ENCODE data around the gene DMGDH. TPM values are rescaled to one million over a fixed set of nuclear protein-coding genes. Genes with fewer than 3 reads are reported as not detected.
A peak's percentile ranks its signal among the peaks of the same experiment; 100 is the strongest.

The DMGDH gene
- total RNA-seq, 1 donor from 2014 or later, result 0.60 TPM

DNA sequence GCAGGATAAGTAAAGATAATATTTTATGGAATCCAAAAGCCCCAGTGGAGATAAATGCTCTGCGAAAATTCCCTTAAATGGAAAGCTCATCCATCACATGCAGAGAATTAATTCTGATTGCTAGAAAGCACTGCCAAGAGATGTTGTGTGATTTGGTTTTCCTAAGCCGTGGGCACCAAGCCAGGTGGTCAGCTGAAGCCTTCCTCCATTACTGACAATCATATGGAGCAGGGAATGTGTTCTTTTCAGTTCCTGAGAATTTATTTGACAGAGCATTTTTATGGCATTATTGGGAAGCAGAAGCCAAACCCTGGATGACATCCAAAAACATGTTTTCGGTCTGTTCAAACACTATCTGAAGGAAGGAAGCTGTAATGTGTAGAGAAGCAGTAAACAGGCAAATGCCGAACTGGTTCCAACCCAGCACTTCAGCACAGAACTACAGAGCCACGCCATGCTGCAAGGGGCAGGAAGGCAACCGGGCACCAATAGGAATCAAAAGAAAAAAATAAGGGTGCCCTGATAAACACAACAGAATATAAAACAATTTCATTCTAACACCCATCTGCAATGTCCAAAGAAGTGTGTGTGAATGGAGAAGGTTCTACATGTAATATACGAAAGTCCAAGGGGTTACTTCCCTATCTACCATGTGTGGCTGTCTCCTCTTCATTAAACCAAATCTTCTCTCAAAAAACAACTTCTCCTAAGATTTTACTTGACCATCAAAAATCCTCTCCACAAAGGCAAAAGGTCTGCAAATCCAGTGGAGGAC lies 96.6 kb downstream of the DMGDH start:
- ATAC-seq, result no peak

GRCh38 chr5:78971998-78972397 lies 97.5 kb downstream of the DMGDH start:
- ATAC-seq, result no peak

DNA sequence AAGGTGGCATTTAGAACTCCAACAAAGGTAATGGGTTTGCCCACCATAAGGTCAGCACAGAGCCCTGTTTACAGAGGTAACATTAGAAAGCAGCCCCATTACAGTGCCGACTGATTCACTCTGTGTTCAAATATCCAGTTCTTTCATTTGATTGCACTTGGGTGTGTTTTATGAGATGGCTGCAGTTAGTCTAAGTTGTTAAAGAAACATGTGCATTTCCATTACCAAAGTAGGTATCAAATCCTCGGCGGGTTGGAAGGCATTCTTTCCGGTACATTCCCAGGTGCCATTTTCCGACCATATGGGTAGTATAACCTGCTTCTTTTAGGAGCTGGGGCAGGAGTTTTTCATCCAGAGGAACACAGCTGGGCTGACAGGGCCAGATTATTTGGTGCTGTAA lies 100.7 kb downstream of the DMGDH start:
- ATAC-seq, result no peak

GRCh38 chr5:78964889-78965288 lies 104.6 kb downstream of the DMGDH start:
- peak; percentile 57 for ATAC-seq

GRCh38 chr5:78961743-78962142 lies 107.7 kb downstream of the DMGDH start:
- ATAC-seq, result no peak

DNA sequence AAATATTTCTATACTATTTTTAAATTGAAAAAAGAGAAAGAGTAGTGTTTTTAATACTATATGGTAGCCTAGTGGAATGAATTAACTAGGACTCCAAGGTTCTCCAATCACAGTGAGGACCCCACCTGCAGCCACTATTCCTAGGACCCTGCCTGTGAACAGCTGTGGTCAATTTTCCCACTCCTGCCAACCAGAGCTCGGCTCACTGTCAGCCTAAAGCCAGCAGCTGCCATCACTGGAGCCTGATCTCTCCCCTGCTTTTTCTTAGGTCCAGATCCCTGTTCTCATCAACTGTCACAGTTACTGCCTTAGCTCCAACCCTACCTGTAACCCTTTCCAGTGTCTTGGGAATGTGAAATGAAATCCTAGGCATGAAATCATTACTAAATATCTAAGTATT lies 109.7 kb downstream of the DMGDH start:
- no peak for ATAC-seq

- no peak for ATAC-seq
Measured at GRCh38 chr5:78958672-78959445, 110.6 kb downstream of the DMGDH start.

GRCh38 chr5:78956901-78957300 lies 112.6 kb downstream of the DMGDH start:
- ATAC-seq, result no peak

DNA sequence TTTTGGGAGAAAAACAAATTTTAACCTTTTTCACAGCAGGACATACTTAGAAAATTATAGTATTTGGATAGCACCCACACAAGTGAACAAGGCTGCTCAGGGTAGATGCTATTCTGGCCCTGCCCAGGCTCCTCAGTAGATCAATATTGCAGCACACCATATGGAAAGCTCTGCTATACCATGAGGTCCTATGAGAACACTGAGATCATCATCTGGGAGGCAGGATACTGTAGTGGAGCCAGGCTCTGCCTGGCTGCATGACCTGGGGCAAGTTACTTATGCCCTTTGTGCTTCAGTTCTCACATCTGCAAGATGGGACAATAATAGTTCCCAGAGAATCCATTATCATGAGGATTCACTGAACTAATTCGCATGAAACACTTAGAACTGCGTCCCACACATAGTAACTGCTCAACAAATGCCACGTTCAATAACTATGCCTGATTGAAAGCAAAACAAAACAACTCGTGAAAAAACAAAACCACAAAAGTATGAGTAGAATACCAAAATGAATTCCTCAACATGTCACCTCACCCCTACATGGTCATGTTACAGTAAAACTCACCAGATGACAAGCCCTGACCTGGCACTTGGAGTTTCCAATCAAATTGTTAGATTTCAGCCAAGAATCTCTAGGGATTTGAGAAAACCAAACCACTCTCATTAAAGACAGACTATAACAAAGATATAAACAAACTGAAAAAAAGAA lies 116.2 kb downstream of the DMGDH start:
- no peak for ATAC-seq

Other genes starting within 250 kb of the DMGDH start
- gene ARSB, start 84.4 kb downstream of the DMGDH start, total RNA-seq, result 1.8 TPM
- 0.72 TPM for gene BHMT2, start 93 bp upstream of the DMGDH start, total RNA-seq
- gene BHMT, start 42.1 kb upstream of the DMGDH start, total RNA-seq, result 0.36 TPM
- gene JMY, start 166.5 kb upstream of the DMGDH start, total RNA-seq, result 6.7 TPM